ENCODE results near the gene MSI2.

- TF ChIP-seq, protein P1, sequence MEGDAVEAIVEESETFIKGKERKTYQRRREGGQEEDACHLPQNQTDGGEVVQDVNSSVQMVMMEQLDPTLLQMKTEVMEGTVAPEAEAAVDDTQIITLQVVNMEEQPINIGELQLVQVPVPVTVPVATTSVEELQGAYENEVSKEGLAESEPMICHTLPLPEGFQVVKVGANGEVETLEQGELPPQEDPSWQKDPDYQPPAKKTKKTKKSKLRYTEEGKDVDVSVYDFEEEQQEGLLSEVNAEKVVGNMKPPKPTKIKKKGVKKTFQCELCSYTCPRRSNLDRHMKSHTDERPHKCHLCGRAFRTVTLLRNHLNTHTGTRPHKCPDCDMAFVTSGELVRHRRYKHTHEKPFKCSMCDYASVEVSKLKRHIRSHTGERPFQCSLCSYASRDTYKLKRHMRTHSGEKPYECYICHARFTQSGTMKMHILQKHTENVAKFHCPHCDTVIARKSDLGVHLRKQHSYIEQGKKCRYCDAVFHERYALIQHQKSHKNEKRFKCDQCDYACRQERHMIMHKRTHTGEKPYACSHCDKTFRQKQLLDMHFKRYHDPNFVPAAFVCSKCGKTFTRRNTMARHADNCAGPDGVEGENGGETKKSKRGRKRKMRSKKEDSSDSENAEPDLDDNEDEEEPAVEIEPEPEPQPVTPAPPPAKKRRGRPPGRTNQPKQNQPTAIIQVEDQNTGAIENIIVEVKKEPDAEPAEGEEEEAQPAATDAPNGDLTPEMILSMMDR (IDR thresholded peaks at IDR 0.05): no peak
- no peak for TF ChIP-seq POLR2A (IDR thresholded peaks at IDR 0.05)
Observed at GRCh38 chr17:57553991-57554825, 297.9 kb downstream of the MSI2 start.
